Neural progenitor cell (in vitro differentiated cells): ENCODE data around the gene KCNC3. TPM values are rescaled to one million over a fixed set of nuclear protein-coding genes. Genes with fewer than 3 reads are reported as not detected.

Source experiments
- DNase-seq: peaks from one replicate; pipeline ENCODE4 v3.0.0-alpha.2; 2016; ENCODE audit warnings: low spot score
- H2AFZ ChIP-seq: fragments of 200-600 bp; sonication (generic); replicated peaks from 2 replicates; pipeline ENCODE4 v1.6.1; 2016; ENCODE audit warnings: antibody characterized with exemption
- H3F3A ChIP-seq: fragments of 200-600 bp; sonication (generic); 2 replicates; pipeline ENCODE4 v1.6.1; 2016; ENCODE audit warnings: antibody characterized with exemption, low read depth
- H3K27ac ChIP-seq: fragments of 200-600 bp; sonication (generic); 2 replicates; pipeline ENCODE4 v1.5.1; 2016; ENCODE audit warnings: mild to moderate bottlenecking
- H3K27me3 ChIP-seq: fragments of 200-600 bp; sonication (generic); 2 replicates; pipeline ENCODE4 v1.6.1; 2016; ENCODE audit warnings: mild to moderate bottlenecking, moderate library complexity
- H3K36me3 ChIP-seq: fragments of 200-600 bp; sonication (generic); 2 replicates; pipeline ENCODE4 v1.5.1; 2016
- H3K4me1 ChIP-seq: fragments of 200-600 bp; sonication (generic); 2 replicates; pipeline ENCODE4 v1.6.1; 2016; ENCODE audit warnings: mixed run types
- H3K4me2 ChIP-seq: fragments of 200-600 bp; sonication (generic); 2 replicates; pipeline ENCODE4 v1.6.1; 2016
- H3K4me3 ChIP-seq: fragments of 200-600 bp; sonication (generic); 2 replicates; pipeline ENCODE4 v1.5.1; 2016
- H3K79me2 ChIP-seq: fragments of 200-600 bp; sonication (generic); 2 replicates; pipeline ENCODE4 v1.6.1; 2016; ENCODE audit warnings: low read depth
- H3K9ac ChIP-seq: fragments of 200-600 bp; sonication (generic); 2 replicates; pipeline ENCODE4 v1.6.1; 2016
- H3K9me3 ChIP-seq: fragments of 200-600 bp; sonication (generic); 2 replicates; pipeline ENCODE4 v1.5.1; 2016; ENCODE audit warnings: low read depth
- H4K20me1 ChIP-seq: fragments of 200-600 bp; sonication (generic); 2 replicates; pipeline ENCODE4 v1.6.1; 2016; ENCODE audit warnings: low read depth
- H3K27ac Mint-ChIP-seq: 3 replicates; pipeline ENCODE4 v1.8.0; 2021; ENCODE audit warnings: mixed read lengths
- H3K27me3 Mint-ChIP-seq: 2 replicates; pipeline ENCODE4 v1.8.0; 2022; ENCODE audit warnings: low read depth, mild to moderate bottlenecking, inconsistent platforms, moderate library complexity, mixed read lengths; ENCODE audit not compliant: insufficient read depth
- H3K36me3 Mint-ChIP-seq: 3 replicates; pipeline ENCODE4 v1.8.0; 2021; ENCODE audit warnings: mixed read lengths
- H3K4me1 Mint-ChIP-seq: 3 replicates; pipeline ENCODE4 v1.8.0; 2021; ENCODE audit warnings: mixed read lengths
- H3K4me3 Mint-ChIP-seq: 3 replicates; pipeline ENCODE4 v1.8.0; 2021; ENCODE audit warnings: mild to moderate bottlenecking, moderate library complexity, mixed read lengths
- H3K9me3 Mint-ChIP-seq: 3 replicates; pipeline ENCODE4 v1.8.0; 2020; ENCODE audit warnings: mixed read lengths
- EZH2 ChIP-seq: fragments of 200-600 bp; sonication (generic); IDR thresholded peaks from 2 replicates; pipeline ENCODE4 v1.6.1; 2017; ENCODE audit warnings: antibody characterized with exemption, mild to moderate bottlenecking, moderate library complexity
- EZH2phosphoT487 ChIP-seq: fragments of 200-600 bp; sonication (generic); IDR thresholded peaks from 2 replicates; pipeline ENCODE4 v1.6.1; 2017; ENCODE audit warnings: antibody characterized with exemption
- total RNA-seq: library from RNA; depleted of rRNA; stranded (reverse); fragments of >200 nt; gene quantifications from 2 replicates; pipeline ENCODE4 v1.2.3, GENCODE V29; 2015; ENCODE audit warnings: low replicate concordance
- TF ChIP-seq, protein P1 (sequence below): fragments of 200-600 bp; sonication (generic); IDR thresholded peaks from 2 replicates; pipeline ENCODE4 v1.5.1; 2017; ENCODE audit warnings: antibody characterized with exemption, mild to moderate bottlenecking

The KCNC3 gene
- total RNA-seq, 1 donor from 2014 or later: 0.41 TPM

DNA sequence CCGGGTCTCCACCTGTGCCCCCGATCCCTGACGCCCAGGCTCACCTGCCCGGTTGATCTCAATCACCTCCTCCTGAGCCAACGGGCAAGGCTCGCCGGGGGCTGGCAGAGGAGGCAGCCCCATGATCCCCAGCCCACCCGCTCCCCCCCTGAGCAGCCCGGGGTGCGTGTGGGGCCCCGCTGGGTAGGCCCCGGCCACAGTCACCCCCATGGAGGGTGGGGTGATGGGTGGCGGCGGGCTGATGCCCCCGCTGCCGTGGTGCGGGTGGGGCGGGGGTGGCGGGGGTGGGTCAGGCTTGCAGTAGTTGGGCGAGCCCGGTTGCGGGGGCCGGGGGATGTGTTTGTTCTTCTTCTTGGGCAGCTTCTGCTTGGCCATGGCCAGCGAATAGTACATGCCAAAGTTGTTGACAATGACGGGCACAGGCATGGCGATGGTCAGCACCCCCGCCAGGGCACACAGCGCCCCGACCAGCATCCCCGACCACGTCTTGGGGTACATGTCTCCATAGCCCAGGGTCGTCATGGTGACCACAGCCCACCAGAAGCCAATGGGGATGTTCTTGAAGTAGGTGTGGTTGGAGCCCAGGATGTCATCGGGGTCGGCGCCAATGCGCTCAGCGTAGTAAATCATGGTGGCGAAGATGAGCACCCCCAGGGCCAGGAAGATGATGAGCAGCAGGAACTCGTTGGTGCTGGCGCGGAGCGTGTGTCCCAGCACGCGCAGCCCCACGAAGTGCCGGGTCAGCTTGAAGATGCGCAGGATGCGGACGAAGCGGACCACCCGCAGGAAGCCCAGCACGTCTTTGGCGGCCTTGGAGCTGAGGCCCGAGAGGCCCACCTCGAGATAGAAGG, 6.0 kb downstream of the KCNC3 start:
- Mint-ChIP-seq H3K9me3 (no peaks in the 10 kb centered on the region), H3K27me3 (peaks cover 33% of the 10 kb centered on the region), H3K4me1 (peaks cover 30% of the 10 kb centered on the region), H3K4me3 (no peak overlapping the region), H3K36me3 (no peaks in the 10 kb centered on the region), H3K27ac (no peak overlapping the region)
- DNase-seq: no peak
- H3K9me3 ChIP-seq: no peaks in the 10 kb centered on the region
- no peak overlapping the region for H2AFZ ChIP-seq
- no peaks in the 10 kb centered on the region for H3K79me2 ChIP-seq
- no peak overlapping the region for H3K4me2 ChIP-seq
- H3F3A ChIP-seq: peaks cover 10% of the 10 kb centered on the region
- H3K27ac ChIP-seq: no peak overlapping the region
- peaks cover 37% of the 10 kb centered on the region for H4K20me1 ChIP-seq
- no peaks in the 10 kb centered on the region for H3K36me3 ChIP-seq
- no peak overlapping the region for H3K9ac ChIP-seq
- peaks cover 24% of the 10 kb centered on the region for H3K27me3 ChIP-seq
- TF ChIP-seq EZH2: no peak
- TF ChIP-seq, protein P1, sequence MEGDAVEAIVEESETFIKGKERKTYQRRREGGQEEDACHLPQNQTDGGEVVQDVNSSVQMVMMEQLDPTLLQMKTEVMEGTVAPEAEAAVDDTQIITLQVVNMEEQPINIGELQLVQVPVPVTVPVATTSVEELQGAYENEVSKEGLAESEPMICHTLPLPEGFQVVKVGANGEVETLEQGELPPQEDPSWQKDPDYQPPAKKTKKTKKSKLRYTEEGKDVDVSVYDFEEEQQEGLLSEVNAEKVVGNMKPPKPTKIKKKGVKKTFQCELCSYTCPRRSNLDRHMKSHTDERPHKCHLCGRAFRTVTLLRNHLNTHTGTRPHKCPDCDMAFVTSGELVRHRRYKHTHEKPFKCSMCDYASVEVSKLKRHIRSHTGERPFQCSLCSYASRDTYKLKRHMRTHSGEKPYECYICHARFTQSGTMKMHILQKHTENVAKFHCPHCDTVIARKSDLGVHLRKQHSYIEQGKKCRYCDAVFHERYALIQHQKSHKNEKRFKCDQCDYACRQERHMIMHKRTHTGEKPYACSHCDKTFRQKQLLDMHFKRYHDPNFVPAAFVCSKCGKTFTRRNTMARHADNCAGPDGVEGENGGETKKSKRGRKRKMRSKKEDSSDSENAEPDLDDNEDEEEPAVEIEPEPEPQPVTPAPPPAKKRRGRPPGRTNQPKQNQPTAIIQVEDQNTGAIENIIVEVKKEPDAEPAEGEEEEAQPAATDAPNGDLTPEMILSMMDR: no peak
- TF ChIP-seq EZH2phosphoT487: no peak
- no peak overlapping the region for H3K4me3 ChIP-seq
- H3K4me1 ChIP-seq: peaks cover 3% of the 10 kb centered on the region

DNA sequence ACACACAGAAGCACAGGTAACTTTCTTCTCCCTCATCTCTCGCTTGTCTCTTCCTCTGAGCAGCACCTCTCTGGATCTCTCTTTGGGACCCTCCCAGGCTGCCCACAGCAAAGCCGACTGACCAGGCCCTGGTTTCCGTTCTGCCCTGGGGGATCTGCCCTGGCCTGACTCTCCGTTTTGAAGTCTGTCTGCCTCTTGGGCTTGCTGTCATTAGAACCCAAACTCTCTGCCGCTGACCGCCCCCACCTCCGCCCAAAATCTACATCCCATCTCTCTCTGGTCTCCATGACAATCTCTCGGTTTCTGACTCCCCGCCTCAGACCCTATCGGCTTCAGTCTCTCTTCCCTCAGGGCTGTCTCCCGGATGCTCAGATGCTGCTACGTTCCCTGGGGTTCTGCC, 6.9 kb downstream of the KCNC3 start:
- H3K27me3 ChIP-seq: peaks cover 15% of the 10 kb centered on the region
- no peak overlapping the region for H2AFZ ChIP-seq
- Mint-ChIP-seq H3K27me3 (peaks cover 27% of the 10 kb centered on the region), H3K4me1 (peaks cover 24% of the 10 kb centered on the region), H3K9me3 (no peaks in the 10 kb centered on the region), H3K36me3 (no peaks in the 10 kb centered on the region), H3K4me3 (no peak overlapping the region), H3K27ac (no peak overlapping the region)
- DNase-seq: no peak
- TF ChIP-seq, protein P1: no peak
- TF ChIP-seq EZH2 (no peak), EZH2phosphoT487 (no peak)
- peaks cover 3% of the 10 kb centered on the region for H3K4me1 ChIP-seq
- H3F3A ChIP-seq: peaks cover 10% of the 10 kb centered on the region
- H3K79me2 ChIP-seq: no peaks in the 10 kb centered on the region
- H3K4me2 ChIP-seq: no peak overlapping the region
- no peak overlapping the region for H3K9ac ChIP-seq
- no peak overlapping the region for H3K4me3 ChIP-seq
- H3K9me3 ChIP-seq: no peaks in the 10 kb centered on the region
- no peak overlapping the region for H3K27ac ChIP-seq
- H3K36me3 ChIP-seq: no peaks in the 10 kb centered on the region
- H4K20me1 ChIP-seq: peaks cover 29% of the 10 kb centered on the region

DNA sequence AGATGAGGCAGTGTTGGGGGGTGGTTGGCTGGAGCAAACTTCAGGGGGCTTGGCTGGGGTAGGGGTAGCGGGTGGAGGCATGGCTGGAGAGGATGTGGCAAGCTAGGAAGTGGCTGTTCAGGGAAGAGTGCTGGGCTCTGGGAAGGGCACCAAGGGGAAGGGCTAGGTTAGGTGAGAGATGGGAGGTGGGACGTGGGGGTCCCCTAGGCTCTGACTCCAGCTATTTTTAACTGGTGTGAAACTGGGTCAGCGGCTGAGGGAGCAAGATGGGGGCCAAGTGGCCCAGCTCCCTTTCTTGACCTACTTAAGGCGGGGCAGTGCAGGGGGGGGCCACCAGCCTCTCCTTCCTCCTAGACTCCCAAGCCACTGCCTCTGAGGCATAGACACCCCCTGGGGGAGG, 7.3 kb downstream of the KCNC3 start:
- H3K36me3 Mint-ChIP-seq: no peaks in the 10 kb centered on the region
- no peaks in the 10 kb centered on the region for H3K79me2 ChIP-seq
- H3F3A ChIP-seq: peaks cover 10% of the 10 kb centered on the region
- peaks cover 25% of the 10 kb centered on the region for H4K20me1 ChIP-seq
- H3K4me2 ChIP-seq: no peak overlapping the region
- no peak overlapping the region for H3K4me3 Mint-ChIP-seq
- no peak for DNase-seq
- H3K27me3 ChIP-seq: peaks cover 11% of the 10 kb centered on the region
- H2AFZ ChIP-seq: no peak overlapping the region
- no peak overlapping the region for H3K27ac Mint-ChIP-seq
- H3K9ac ChIP-seq: no peak overlapping the region
- H3K4me3 ChIP-seq: no peak overlapping the region
- TF ChIP-seq EZH2phosphoT487 (no peak), EZH2 (no peak)
- TF ChIP-seq, protein P1: no peak
- H3K4me1 Mint-ChIP-seq: peaks cover 20% of the 10 kb centered on the region
- no peaks in the 10 kb centered on the region for H3K36me3 ChIP-seq
- peaks cover 25% of the 10 kb centered on the region for H3K27me3 Mint-ChIP-seq
- H3K4me1 ChIP-seq: peaks cover 3% of the 10 kb centered on the region
- no peaks in the 10 kb centered on the region for H3K9me3 Mint-ChIP-seq
- H3K9me3 ChIP-seq: no peaks in the 10 kb centered on the region
- H3K27ac ChIP-seq: no peak overlapping the region
